Fibroblast of peridontal ligament (primary cell): ENCODE measurements around the gene PLEKHA5.
A peak's percentile ranks its signal among the peaks of the same experiment; 100 is the strongest.
"Not testable (repeated sequence)": the region's sequence is repeated elsewhere in the genome, so short reads cannot be mapped to it uniquely, and the experiment has no call there.

ENCODE experiments used
- DNase-seq: peaks from one replicate; pipeline ENCODE4 v3.0.0-alpha.2; 2010; ENCODE audit errors: extremely low read depth

Gene PLEKHA5, protein sequence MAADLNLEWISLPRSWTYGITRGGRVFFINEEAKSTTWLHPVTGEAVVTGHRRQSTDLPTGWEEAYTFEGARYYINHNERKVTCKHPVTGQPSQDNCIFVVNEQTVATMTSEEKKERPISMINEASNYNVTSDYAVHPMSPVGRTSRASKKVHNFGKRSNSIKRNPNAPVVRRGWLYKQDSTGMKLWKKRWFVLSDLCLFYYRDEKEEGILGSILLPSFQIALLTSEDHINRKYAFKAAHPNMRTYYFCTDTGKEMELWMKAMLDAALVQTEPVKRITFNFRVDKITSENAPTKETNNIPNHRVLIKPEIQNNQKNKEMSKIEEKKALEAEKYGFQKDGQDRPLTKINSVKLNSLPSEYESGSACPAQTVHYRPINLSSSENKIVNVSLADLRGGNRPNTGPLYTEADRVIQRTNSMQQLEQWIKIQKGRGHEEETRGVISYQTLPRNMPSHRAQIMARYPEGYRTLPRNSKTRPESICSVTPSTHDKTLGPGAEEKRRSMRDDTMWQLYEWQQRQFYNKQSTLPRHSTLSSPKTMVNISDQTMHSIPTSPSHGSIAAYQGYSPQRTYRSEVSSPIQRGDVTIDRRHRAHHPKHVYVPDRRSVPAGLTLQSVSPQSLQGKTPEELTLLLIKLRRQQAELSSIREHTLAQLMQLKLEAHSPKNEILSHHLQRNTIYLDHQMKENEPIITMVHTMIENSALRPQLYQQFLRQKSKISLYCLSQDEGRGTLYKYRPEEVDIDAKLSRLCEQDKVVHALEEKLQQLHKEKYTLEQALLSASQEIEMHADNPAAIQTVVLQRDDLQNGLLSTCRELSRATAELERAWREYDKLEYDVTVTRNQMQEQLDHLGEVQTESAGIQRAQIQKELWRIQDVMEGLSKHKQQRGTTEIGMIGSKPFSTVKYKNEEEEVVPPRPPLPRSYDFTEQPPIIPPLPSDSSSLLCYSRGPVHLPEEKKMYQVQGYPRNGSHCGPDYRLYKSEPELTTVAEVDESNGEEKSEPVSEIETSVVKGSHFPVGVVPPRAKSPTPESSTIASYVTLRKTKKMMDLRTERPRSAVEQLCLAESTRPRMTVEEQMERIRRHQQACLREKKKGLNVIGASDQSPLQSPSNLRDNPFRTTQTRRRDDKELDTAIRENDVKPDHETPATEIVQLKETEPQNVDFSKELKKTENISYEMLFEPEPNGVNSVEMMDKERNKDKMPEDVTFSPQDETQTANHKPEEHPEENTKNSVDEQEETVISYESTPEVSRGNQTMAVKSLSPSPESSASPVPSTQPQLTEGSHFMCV

GRCh38 chr12:19129486-19130223, at the start of gene PLEKHA5:
Gene PLEKHA5 (plus strand): TSS chr12:19129733. CDS start chr12:19129800, 67 bp downstream.
- DNase-seq, result peak; percentile 52

GRCh38 chr12:19080918-19081317, 48.6 kb upstream of the PLEKHA5 start:
- no peak for DNase-seq

- DNase-seq, result no peak
Measured at GRCh38 chr12:19082365-19082911, 47.1 kb upstream of the PLEKHA5 start.

DNA sequence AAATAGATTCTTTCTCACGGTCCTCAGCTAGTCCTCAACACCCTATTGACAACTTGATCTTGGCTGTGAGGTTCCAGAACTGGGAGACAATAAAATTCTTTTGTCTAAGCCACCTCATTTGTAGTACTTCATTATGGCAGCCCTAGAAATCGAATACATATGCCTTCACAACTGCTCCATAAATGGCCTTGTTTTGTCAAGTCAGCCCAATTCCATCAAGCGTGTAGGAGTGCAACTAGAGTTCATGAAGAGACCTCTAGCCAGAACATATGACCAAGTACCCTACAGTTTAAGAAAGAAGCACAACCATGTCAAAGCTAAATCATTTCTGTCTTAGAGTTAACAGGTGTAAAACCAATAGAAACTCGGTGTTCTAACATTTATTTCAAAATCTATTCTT, 45.0 kb upstream of the PLEKHA5 start:
- no peak for DNase-seq

GRCh38 chr12:19085090-19085489, 44.4 kb upstream of the PLEKHA5 start:
- DNase-seq, result no peak

GRCh38 chr12:19088606-19089005, 40.9 kb upstream of the PLEKHA5 start:
- DNase-seq, result no peak

GRCh38 chr12:19092482-19092881, 37.1 kb upstream of the PLEKHA5 start:
- not testable (repeated sequence) for DNase-seq

GRCh38 chr12:19093218-19093617, 36.3 kb upstream of the PLEKHA5 start:
- peak; percentile 57 for DNase-seq

- no peak for DNase-seq
Measured at GRCh38 chr12:19095331-19095730, 34.2 kb upstream of the PLEKHA5 start.

- DNase-seq, result peak; percentile 17
Measured at GRCh38 chr12:19095756-19096480, 33.6 kb upstream of the PLEKHA5 start.

DNA sequence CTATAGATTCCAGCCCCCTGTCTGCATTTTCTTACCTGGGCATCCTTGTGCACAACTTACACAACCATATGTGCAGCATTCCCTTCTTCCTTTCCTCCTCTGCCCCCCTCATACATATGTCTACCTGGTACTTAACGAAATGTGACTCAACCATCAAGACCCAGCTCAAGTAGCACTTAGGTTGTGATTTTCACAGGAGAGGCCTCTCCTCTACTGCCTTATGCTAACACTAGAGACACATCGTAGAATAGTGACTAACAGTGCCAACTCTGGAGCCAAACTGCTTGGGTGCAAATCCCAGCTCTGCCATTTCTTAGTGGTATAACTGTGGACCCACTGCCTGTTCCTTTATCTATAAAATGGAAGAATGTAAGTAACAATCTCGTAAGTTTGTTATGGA, 24.1 kb upstream of the PLEKHA5 start:
- no peak for DNase-seq

- no peak for DNase-seq
Measured at GRCh38 chr12:19107750-19108149, 21.8 kb upstream of the PLEKHA5 start.

GRCh38 chr12:19110221-19110940, 19.2 kb upstream of the PLEKHA5 start:
- peak; percentile 18 for DNase-seq

GRCh38 chr12:19113464-19113863, 16.1 kb upstream of the PLEKHA5 start:
- no peak for DNase-seq

DNA sequence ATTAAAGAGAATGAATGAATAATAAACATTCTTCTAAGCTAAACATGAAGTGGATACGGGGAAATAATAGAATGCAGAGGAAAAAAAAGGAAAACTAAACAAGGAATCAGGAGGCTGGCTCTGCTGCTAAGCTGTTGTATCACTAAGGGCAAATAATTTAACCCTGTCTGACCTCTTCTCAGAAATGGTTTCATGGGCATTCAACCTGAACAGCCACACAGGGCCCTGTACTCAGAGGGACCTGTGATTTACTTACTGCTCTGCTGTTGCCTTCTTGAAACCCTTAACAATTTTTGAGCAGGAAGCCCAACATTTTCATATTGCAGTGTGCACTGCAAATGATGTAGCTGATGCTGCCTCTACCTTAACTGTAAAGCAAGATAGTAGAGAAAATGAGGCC, 14.2 kb upstream of the PLEKHA5 start:
- DNase-seq, result no peak

DNA sequence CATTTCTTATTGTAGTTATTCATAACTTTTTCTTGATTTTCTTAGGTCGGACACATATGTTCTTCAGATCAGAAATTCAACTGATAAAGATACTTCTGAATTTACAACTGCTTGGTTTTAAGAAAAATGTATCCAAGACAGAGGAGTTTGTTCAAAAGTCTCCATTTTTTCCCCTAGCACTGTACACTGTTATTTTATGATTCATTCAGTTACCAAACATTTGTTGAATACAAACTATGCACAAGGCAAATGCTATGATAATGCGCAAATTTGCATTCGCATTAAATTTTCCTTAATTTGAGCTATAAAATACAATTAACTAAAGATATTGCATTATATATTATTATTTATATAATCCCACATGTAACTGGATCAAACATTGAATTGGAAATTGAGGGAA, 10.1 kb upstream of the PLEKHA5 start:
- DNase-seq, result no peak

GRCh38 chr12:19120795-19121194, 8.7 kb upstream of the PLEKHA5 start:
- DNase-seq, result peak; percentile 22

DNA sequence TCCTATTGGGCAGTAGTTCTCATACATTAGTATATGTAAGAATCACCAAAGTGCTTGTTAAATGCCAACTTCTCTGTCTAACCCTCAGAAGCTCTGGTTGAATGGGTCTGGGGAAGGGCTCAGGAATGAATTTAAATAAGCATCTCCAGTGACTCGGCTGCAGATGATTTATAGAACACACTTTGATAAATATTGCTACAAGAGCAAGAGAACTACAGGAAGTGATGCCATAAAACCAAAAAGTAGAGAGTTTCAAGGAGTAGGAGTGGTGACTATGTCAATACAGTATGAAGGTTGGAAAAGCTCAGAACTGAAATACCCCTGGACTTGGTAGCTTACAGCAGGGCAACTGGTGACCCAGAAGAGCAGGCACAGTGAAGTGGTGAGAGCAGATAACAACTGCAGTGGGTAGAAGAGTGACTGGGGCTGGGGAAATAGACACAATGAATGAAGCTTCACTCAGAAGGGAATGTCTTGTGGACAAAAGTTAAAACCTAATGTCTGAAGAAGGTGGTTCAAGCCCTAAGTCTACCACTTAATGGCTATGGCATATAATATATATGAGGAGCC, 8.0 kb upstream of the PLEKHA5 start:
- peak; percentile 24 for DNase-seq

- DNase-seq, result no peak
Measured at GRCh38 chr12:19125325-19125724, 4.2 kb upstream of the PLEKHA5 start.
